Superior temporal gyrus (tissue), 1 donor: ENCODE results near the gene PPM1E.
"Not testable (repeated sequence)": the region's sequence is repeated elsewhere in the genome, so short reads cannot be mapped to it uniquely, and the experiment has no call there.

Experiments
- DNase-seq: peaks from one replicate; pipeline ENCODE4 v3.0.0-alpha.2; 2016; ENCODE audit errors: extremely low spot score

The PPM1E gene

DNA sequence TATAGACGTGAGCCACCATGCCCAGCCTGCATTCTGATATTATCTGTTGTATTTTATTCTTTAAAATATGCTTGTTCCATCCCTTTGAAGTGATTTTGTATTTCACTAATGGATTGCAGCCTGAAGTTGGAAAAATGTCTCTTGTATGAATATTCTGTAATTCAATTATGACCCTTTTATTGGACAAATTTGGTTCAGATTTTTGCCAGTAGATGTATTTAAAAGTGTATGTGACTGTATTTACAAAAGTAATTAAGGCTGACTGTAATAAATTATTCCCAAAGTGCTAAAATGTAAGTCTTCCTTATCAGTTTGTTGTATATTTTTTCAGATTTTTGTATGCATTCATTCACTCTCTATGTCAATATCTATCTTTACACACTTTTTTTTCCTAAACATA lies 23.8 kb downstream of the PPM1E start:
- no peak for DNase-seq

DNA sequence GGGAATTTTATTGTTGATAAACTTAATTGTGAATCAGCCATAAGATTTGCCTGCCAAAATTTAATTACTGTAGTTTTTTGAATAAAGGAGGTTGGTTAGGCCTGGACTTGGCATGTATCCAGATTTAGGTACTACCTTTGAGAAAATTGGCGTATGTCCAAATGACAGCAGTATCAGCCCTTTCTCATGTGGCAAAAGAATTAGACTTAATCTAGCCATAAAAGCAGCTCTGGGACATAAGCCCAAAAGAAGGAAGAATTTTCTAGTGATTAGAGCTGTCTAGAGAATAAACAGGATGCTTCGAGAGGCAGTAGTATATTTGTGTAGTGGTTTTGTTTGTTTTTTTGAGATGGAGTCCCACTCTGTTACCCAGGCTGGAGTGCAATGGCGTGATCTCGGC lies 27.7 kb downstream of the PPM1E start:
- DNase-seq = no peak

DNA sequence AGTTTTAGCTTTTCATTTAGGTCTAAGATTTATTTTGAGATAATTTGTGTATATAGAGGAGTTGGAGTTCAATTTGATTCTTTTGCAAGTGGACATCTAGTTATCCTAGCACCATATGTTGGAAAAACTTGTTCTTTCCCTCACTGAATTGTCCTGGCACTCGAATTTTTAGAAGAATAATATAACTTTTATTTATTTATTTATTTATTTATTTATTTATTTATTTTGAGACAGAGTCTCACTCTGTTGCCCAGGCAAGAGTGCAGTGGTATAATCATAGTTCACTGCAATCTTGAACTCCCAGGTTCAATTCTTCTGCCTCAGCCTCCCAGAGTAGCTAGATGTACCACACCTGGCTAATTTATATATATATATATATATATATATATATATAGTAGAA lies 29.4 kb downstream of the PPM1E start:
- no peak for DNase-seq

DNA sequence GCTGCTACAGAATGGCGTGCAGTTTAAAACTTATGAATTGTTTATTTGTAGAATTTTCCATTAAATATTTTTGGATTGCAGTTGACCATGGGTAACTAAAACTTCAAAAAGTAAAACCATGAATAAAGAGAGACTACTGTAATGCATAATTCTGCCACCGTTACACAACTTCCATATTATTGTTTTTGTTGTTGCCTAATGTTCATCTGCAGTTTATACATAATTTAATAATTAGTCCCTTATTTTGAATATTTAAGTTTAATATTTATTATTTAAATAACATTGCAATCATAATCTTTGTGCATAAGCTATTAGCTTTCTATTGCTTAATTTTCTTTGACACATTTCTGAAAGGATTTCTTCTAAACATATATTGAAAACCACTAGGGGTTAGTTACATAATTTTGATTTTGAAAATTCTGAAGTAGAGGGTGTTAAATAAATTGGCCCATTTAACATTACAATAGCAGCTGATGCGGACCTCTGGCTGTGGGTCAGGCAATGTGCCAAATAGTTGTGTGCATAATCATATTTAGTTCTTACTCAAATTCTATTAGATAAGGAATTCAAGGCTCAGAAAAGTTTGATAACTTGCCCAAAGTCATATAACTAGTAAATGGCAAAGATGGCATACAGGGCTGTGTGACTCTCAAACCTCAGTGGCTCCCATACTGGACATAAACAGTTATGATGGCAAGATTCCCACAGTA lies 31.1 kb downstream of the PPM1E start:
- no peak for DNase-seq

DNA sequence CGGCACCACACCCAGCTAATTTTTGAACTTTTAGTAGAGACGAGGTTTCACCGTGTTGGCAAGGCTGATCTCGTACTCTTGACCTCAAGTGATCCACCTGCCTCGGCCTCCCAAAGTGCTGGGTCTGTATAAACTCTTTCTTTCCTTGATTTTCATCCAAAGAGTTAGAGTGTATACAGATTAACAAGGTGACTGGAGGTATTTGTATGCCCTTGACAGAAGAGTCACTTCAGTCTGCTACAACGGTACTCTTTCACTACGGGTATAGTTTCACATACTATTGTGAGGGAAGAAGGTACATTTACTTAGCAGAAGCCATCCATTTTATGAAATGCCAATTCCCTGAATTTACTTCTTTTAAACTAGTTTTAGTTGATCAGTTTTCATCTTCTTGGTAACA lies 32.5 kb downstream of the PPM1E start:
- no peak for DNase-seq

DNA sequence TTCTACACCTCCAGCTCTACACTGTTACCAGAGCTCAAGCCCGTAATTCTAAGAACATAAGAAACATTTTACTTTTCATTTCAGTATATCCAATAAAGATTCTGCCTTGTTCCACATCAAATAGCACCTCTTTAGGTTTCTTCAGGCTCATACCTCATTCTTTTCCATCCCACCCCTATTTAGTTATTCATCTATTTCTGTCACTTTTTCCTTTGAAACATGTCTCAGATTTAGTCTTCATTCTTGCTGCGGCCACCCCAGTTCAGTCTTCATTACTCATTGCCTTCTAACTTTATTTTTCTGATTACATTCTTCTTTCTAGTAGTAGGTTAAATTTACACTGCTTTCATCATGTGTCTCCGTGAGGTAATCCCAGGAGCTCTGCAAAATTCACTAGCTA lies 33.5 kb downstream of the PPM1E start:
- DNase-seq = no peak

DNA sequence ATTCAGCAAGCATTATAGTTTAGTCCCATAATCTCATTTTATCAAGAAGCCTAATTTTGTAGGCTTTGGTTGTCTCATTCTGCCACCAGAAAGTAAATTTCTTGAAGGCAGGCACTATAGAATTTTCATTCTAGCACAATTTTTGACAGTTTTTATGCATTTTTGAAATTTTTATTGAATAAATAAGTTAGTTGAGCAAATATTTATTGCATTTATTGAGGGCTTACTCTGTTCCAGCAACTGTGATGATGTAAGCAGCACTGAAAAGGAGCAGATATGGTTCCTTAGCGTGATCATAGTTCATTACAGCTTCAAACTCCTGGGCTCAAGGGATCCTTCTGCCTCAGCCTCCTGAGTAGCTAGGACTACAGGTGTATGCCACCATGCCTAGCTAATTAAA lies 34.2 kb downstream of the PPM1E start:
- no peak for DNase-seq

DNA sequence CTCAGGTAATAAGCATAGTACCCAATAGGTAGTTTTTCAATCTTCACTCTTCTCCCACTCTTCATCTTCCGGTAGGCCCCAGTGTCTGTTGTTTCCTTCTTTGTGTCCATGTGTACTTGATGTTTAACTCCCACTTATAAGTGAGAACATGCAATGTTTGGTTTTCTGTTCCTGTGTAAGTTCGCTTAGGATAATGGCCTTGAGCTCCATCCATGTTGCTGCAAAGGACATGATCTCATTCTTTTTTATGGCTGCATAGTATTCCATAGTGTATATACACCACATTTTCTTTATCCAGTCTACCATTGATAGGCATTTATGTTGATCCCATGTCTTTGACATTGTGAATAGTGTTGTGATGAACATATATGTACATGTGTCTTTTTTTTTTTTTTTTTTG lies 38.9 kb downstream of the PPM1E start:
- DNase-seq = not testable (repeated sequence)

DNA sequence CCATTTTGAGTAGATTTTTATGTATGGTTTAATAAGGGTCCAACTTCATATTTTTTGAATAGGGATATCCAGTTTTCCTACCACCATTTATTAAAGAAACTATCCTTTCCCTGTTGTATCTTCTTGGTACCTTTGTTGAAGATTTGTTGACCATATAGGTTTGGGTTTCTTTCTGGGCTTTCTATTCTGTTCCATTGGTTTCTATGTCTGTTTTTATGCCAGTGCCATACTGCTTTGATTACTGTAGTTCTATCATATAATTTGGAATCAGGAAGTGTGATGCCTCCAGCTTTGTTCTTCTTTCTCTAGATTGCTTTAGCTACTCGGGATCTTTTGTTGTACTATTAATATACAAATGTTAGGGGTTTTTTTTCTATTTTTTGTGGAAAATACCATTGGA lies 46.5 kb downstream of the PPM1E start:
- no peak for DNase-seq

DNA sequence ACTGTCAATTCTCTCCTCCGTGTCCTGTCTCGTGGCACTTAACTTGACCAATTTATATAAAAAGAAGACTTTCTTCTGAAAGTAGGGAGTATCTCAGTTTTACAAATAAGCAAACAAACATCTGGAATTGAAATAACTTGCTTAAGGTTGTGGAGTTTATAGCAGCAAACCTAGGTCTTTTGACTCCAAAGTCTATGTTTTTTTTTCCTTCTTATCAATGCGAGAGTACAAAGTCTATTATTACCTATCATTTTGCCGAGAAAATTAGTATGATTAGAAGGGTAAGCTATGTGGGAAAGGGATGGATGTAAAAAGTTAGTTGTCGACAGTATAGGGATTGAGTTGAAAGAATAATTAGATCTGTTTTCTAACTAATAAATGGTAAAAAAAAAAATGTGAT lies 50.4 kb downstream of the PPM1E start:
- DNase-seq = no peak

DNA sequence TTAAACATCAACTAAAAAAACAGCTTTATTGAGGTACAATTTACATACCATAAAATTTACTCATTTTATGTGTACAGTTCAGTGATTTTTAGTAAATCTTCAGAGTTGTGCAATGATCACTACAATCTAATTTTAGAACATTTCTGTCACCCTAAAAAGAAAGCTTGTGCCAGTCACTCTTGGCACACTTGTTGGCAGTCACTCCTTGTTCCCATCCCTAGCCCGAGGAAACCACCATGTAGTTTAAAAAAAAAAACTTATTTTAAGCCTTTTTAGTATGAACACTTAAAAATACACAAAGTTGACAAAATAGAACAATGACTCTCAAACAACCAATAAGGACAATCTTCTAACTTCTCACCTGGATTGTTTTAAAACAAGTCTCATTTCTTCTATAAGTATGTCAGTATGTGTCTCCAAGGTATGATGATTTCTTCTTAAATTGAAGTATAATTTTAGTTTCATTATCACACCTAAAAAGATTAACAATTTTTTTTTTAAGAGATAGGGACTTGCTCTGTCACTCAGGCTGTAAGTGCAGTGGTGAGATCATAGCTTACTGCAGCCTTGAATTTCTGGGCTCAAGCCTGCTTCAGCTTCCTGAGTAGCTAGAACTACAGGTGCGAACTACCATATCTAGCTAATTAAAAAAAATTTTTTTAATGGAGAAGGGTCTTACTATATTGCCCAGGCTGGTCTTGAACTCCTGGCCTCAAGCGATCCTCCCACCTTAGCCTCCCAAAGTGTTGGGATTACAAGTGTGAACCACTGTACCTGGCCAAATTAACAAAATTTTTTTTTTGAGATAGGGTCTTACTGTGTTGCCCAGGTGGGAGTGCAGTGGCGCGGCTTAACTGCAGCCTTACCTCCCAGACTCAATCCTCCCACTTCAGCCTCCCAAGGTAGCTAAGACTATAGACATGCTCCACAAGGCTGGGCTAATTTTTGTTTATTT lies 53.2 kb downstream of the PPM1E start:
- DNase-seq = peak; percentile 60

DNA sequence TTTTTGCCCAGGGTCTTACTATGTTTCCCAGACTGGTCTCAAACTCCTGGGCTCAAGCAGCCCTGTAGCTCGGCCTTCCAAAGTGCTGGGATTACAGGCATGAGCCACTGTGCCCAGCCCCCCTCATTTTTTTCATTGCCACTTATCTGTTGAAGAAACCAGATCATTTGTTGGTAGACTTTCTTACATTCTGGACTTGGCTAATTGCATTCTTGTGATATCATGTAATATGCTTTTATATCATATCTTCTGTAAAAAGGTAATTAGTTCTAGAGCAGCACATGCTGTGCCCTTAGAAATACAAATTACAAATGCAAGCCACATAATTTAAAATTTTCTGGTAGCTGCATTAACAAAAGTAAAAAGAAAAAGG lies 53.9 kb downstream of the PPM1E start:
- DNase-seq = no peak

DNA sequence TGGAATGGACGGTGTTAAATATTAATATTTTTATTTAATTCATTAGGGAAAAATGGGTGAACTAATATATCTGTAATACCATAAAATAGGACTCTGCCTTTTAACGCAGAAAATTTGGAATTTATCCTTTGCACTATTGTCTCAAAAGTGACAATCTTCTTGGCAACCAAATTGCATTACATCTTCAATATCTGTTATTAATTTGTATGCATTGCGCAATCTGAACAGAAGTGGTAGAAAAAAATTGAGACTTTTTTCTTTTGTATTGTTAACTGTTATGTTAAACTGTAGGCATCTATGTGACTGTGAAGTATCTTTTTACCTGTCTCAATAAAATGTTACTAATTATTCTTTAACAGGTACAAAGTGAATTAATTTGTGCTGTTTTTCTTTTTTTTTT lies 55.6 kb downstream of the PPM1E start:
- DNase-seq = no peak

DNA sequence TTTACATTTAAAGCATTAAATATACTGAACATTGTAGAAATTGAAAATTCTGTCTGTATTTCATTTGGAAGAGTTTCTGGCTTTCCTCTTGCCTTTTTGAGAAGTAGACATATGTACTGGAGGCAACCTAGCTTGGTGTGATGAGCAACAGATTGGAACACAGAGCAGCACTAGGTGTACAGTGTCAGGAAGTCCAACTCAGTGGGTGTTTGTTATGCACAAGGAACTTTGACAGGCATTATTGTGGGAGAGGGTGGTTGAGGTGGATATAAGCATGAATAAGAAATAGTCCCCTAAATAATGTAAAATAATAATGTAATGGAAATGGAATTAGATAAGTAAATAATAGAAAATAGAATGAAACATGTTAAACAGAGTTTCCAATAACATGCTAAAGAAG lies 58.1 kb downstream of the PPM1E start:
- DNase-seq = no peak

DNA sequence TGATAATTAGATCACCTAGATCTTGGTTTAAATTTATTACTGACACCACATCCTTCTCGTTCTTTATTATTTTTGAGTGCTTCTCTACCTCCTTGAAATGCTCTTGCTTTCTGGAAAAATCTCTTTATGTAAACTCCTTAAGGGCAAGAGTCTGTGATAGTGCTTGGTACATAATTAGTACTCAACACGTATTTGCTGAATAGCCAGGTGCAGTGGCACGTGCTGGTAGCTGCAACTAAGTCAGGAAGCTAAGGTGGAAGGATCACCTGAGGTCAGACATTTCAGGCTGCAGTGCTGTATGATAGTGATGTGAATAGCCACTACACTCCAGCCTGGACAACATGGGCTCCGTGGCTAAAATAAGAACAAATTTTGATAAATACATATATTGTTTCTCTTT lies 63.0 kb downstream of the PPM1E start:
- DNase-seq = no peak

DNA sequence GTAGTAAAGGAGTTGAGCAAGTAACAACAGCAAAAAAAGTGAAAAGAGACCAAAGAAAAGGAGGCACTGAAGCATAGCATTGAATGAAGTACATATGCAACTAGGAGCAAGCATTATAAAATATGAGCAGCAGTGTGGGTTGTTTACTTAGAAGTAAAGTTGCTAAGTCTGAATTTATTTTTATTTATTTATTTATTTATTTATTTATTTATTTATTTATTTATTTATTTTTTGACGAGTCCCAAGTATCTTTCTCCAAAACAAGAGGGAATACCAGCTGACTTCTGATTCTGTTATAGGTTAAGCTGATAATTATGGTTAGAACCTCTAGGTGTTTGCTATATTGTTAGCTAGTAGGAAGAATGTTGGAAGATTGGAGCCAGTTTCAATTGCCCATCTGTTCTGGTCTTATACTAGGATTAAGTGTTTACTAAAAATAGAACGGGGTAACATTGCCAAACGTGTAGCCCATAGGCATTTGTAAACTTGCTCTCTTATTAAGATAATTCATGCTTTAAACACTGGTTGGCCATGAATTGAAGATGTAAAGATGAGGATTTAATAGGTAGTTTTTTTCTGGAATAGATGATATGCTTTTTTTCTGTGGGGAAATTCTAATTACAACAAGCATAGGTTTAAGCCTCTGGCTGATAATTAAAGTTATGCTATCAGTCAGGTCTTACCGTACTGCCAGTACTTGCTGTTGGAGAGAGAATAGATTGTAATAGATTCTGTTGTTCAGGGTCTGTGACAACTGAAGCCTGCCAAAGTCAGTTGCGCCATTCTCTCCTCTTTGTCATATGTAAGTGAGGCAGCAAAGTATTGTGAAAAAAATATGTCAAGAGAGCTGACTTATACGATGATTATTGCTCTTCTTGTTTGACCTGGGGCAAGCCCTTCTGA lies 66.7 kb downstream of the PPM1E start:
- no peak for DNase-seq

DNA sequence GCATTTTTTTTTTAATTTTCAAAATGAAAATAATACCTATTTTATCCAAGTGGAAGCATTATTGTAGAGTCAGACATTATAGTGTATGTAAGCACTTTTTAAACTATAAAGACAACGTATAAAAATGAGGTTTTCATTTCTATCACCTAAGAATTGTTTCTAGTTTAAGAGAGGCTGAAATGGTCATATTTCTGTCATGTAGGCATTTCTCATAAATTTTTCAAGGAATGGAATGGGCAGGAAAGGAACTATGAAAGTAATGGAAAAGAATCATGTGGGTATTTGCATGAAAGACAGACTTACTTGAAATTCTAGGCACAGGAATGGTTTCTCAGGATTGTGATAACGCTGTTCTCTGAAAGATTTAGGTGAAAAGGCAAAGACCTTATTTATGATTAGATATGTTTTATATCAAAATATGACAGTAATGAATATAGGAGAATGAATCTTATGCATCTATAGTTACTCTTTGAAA lies 67.4 kb downstream of the PPM1E start:
- no peak for DNase-seq

DNA sequence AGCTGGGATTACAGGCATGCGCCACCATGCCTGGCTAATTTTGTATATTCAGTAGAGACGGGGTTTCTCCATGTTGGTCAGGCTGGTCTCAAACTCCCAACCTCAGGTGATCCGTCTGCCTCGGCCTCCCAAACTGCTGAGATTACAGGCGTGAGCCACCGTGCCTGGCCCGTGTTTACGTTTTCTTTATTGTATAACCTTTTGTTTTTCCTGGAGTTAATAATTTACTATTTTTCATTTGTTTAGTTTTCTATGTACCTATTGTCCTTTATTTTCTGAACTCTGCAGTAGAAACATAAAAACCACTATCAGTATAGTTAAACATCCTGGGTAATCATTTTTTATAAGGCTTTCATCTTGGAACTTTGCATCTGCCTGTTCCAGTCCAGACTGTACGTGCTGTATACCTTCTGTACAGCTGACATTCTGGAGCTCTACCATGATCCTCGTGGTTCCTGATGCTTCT lies 73.6 kb downstream of the PPM1E start:
- no peak for DNase-seq

DNA sequence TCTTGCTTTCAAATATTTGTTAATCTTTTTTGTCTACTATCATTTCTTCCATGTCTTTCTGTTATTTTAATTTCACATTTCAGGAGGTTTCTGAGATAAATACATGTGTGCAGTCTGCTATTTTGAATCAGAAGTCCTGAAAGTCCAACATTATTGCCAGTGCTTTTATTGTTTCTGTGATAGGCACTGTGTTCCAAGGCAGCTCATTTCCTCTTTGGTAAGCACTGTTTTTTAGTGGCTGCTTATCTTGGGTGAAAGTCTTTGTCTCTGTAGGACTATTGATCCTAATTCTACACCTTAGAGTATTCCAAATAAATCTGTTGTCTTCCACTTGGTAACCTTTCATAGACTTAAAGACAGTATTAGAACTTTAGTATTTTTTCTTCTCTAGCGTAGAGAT lies 76.1 kb downstream of the PPM1E start:
- DNase-seq = no peak

DNA sequence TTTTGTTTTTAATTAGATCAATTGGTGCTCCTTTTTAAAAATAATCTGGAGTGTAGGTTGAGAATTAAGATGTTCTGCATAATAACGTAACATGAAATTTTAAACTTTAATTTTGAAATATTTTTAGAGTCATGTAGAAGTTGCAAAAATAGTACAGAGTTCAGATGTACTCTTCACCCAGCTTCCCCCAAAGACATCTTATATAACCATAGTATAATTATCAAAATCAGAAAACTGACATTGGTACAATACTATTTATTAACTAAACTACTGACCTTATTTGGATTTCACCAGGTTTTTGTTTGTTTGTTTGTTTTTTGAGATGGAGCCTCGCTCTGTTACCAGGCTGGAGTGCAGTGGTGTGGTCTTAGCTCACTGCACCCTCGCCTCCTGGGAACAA lies 76.9 kb downstream of the PPM1E start:
- no peak for DNase-seq

DNA sequence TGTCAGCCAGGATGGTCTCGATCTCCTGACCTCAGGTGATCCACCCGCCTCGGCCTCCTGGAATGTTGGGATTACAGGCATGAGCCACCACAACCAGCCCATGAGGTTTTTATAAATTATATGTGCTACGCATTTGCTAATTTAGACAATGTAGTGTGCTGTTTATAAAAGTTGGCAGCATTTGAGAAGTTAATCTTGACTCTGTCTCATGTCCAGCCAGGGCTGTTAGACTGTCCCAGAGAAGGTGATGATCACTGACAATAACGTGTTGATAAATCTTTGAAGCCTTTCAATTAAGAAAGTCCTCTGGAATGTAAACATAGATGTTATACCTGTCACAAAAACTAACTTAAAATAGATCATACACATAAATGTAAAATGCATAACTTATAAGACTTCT lies 82.0 kb downstream of the PPM1E start:
- DNase-seq = no peak
